Vagina (tissue), 2 donors: Measurements from ENCODE around the gene KAZN.

Source experiments
- POLR2A ChIP-seq, 2 donors: fragments of 450-650 bp; IDR thresholded peaks; one replicate each; pipeline ENCODE4 v1.6.1; 2017; ENCODE audit warnings: antibody characterized with exemption in 2 of 2, mild to moderate bottlenecking in 2 of 2, moderate library complexity in 2 of 2
- POLR2AphosphoS5 ChIP-seq, 2 donors: sonication (generic); formaldehyde crosslinking; IDR thresholded peaks; one replicate each; pipeline ENCODE4 v1.9.0; 2017; ENCODE audit warnings: antibody characterized with exemption in 2 of 2, mild to moderate bottlenecking in 2 of 2, low read depth in 1 of 2; ENCODE audit not compliant: insufficient read depth in 1 of 2
- TF ChIP-seq, protein P1 (sequence below), 3 experiments: fragments of 450-650 bp in 2 of 3; fragments of 200-600 bp in 1 of 3; sonication (generic) in 1 of 3; IDR thresholded peaks; one replicate each; pipeline ENCODE4 v1.5.1; 2017 to 2019; ENCODE audit warnings: antibody characterized with exemption in 3 of 3, mild to moderate bottlenecking in 2 of 3, moderate library complexity in 2 of 3

DNA sequence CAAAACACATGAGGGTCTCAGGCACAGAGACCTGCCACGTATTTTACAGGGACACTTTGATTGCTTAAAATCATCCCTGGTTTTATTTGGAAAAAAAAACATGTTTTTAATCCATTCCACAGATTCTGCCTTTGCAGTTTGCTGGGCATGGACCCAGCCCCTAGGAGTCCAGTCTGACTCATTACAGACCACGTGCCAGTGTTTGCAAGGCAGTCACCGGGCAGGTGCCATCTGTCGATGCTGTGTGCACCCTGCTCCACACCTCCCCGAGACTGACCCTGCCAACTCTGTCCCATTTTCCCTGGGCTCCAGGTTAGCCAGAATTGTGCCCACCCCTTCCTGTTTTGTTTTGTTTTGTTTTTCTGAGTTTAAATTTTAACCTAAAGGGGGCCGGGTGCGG, 406.6 kb downstream of the KAZN start:
- TF ChIP-seq, protein P1, sequence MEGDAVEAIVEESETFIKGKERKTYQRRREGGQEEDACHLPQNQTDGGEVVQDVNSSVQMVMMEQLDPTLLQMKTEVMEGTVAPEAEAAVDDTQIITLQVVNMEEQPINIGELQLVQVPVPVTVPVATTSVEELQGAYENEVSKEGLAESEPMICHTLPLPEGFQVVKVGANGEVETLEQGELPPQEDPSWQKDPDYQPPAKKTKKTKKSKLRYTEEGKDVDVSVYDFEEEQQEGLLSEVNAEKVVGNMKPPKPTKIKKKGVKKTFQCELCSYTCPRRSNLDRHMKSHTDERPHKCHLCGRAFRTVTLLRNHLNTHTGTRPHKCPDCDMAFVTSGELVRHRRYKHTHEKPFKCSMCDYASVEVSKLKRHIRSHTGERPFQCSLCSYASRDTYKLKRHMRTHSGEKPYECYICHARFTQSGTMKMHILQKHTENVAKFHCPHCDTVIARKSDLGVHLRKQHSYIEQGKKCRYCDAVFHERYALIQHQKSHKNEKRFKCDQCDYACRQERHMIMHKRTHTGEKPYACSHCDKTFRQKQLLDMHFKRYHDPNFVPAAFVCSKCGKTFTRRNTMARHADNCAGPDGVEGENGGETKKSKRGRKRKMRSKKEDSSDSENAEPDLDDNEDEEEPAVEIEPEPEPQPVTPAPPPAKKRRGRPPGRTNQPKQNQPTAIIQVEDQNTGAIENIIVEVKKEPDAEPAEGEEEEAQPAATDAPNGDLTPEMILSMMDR (IDR thresholded peaks at IDR 0.05): no peak
- no peak for TF ChIP-seq POLR2A (IDR thresholded peaks at IDR 0.05)
- TF ChIP-seq POLR2AphosphoS5 (IDR thresholded peaks at IDR 0.05; ENCODE audit: insufficient read depth in 1 of 2, low read depth in 1 of 2): no peak
